Measurements from ENCODE around the gene EGFL7.

EGFL7 gene

DNA sequence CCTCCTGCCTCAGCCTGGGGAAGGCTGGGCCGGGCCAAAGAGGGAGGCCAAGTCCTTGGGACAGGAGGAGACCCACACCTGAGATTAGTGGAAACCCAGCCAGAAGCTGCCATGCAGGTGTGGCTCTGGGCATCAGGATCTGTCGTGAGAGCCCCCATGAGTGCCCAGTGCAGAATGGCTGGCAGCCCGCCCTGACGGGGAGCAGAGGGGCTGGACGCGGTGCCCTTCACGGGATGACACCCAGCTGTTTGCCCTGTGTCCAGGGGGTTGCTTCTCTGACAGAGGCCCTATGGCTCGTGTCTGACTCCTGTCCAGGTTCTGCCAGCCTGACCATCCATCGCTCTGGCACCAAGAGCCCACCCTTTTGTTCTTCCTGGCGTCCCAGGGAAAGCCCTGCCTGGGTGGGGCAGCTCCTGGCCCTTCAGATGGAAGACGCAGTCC, 58.2 kb downstream of the EGFL7 start:
- peaks cover under 1% of the 10 kb centered on the region for H3K27me3 Mint-ChIP-seq
- no peaks in the 10 kb centered on the region for H3K36me3 Mint-ChIP-seq
- no peak overlapping the region for H3K27ac Mint-ChIP-seq
- H3K4me1 Mint-ChIP-seq (ENCODE audit: low read depth): peaks cover 25% of the 10 kb centered on the region
- no peaks in the 10 kb centered on the region for H3K9me3 Mint-ChIP-seq (ENCODE audit: low read depth)
- H3K4me3 Mint-ChIP-seq: no peak overlapping the region

GRCh38 chr9:136721339-136722092, 58.8 kb downstream of the EGFL7 start:
- Mint-ChIP-seq H3K36me3 (peaks cover 2% of the 10 kb centered on the region), H3K4me3 (no peak overlapping the region), H3K9me3 (ENCODE audit: low read depth) (no peaks in the 10 kb centered on the region), H3K27ac (no peak overlapping the region), H3K4me1 (ENCODE audit: low read depth) (peaks cover 30% of the 10 kb centered on the region), H3K27me3 (no peaks in the 10 kb centered on the region)

Measured in activated naive CD8-positive, alpha-beta T cell (primary cell).